Erythroblast (primary cell): Measurements from ENCODE around the gene TPM2.
"Not testable (repeated sequence)": the region's sequence is repeated elsewhere in the genome, so short reads cannot be mapped to it uniquely, and the experiment has no call there.

Experiments
- DNase-seq, 2 experiments: peaks; one replicate each; lab custom pipeline; 2025; lab: John Stamatoyannopoulos, UW
- GATA1 ChIP-seq: IDR thresholded peaks from 2 replicates; pipeline ENCODE4 v1.6.1; 2011; ENCODE audit warnings: low read depth, mild to moderate bottlenecking, control low read depth, low read length, moderate library complexity
- POLR2A ChIP-seq: IDR thresholded peaks from 2 replicates; pipeline ENCODE4 v1.6.1; 2011; ENCODE audit warnings: mild to moderate bottlenecking, low read length

TPM2 gene

GRCh38 chr9:35652829-35653209 is 36.9 kb downstream of the TPM2 start:
- TF ChIP-seq POLR2A (no peak), GATA1 (no peak)
- no peak for DNase-seq

GRCh38 chr9:35651956-35652828 is 37.5 kb downstream of the TPM2 start:
- peak in 1 of 2 experiments; percentile 27 for DNase-seq
- TF ChIP-seq GATA1 (no peak), POLR2A (no peak)

- no peak for DNase-seq
- TF ChIP-seq POLR2A (no peak), GATA1 (no peak)
These were observed 39.2 kb downstream of the TPM2 start, which contains the start of gene SIT1 for GRCh38 chr9:35650341-35651158. TSS of gene SIT1 (minus strand) at chr9:35650931. CDS start at chr9:35650853, 78 bp downstream.

GRCh38 chr9:35649431-35650340 is 40.0 kb downstream of the TPM2 start:
- TF ChIP-seq POLR2A: no peak
- TF ChIP-seq GATA1: no peak
- DNase-seq: no peak

GRCh38 chr9:35646533-35647265 is 43.0 kb downstream of the TPM2 start:
- DNase-seq: peak; percentile 87 to 94
- TF ChIP-seq GATA1: no peak
- TF ChIP-seq POLR2A: peak; percentile 49

- TF ChIP-seq POLR2A (no peak), GATA1 (no peak)
- no peak for DNase-seq
These were observed 43.6 kb downstream of the TPM2 start for GRCh38 chr9:35646153-35646532.

- DNase-seq: not testable (repeated sequence)
These were observed 44.0 kb downstream of the TPM2 start for GRCh38 chr9:35645736-35646135.

GRCh38 chr9:35643046-35643445 is 46.7 kb downstream of the TPM2 start:
- no peak for DNase-seq
- TF ChIP-seq GATA1 (no peak), POLR2A (no peak)

GRCh38 chr9:35641478-35641877 is 48.2 kb downstream of the TPM2 start:
- not testable (repeated sequence) for DNase-seq

- not testable (repeated sequence) for DNase-seq
These were observed 49.3 kb downstream of the TPM2 start for GRCh38 chr9:35640431-35640830.

- TF ChIP-seq POLR2A (no peak), GATA1 (no peak)
These were observed 50.1 kb downstream of the TPM2 start for GRCh38 chr9:35639631-35640030.

GRCh38 chr9:35639225-35639624 is 50.5 kb downstream of the TPM2 start:
- not testable (repeated sequence) for DNase-seq

More at GRCh38 chr9:35639631-35640030, 50.1 kb downstream of the TPM2 start:
- DNase-seq: no peak

GRCh38 chr9:35638751-35639150 is 51.0 kb downstream of the TPM2 start:
- DNase-seq: not testable (repeated sequence)

- not testable (repeated sequence) for DNase-seq
These were observed 52.2 kb downstream of the TPM2 start for GRCh38 chr9:35637427-35637955.

- DNase-seq: not testable (repeated sequence)
These were observed 52.9 kb downstream of the TPM2 start for GRCh38 chr9:35636877-35637246.
